ENCODE results near the gene NUMBL.

Gene NUMBL

GRCh38 chr19:40726279-40726678 is 35.8 kb upstream of the NUMBL start:
- no peak for TF ChIP-seq CTCF (IDR thresholded peaks at IDR 0.05; ENCODE audit: low read depth, low read length)
- no peak overlapping the region for H3K4me3 ChIP-seq (ENCODE audit: low read depth, low read length)

GRCh38 chr19:40724855-40725254 is 34.4 kb upstream of the NUMBL start:
- no peak for TF ChIP-seq CTCF (IDR thresholded peaks at IDR 0.05; ENCODE audit: low read depth, low read length)
- H3K4me3 ChIP-seq (ENCODE audit: low read depth, low read length), result no peak overlapping the region

- no peak overlapping the region for H3K4me3 ChIP-seq (ENCODE audit: low read depth, low read length)
- no peak for TF ChIP-seq CTCF (IDR thresholded peaks at IDR 0.05; ENCODE audit: low read depth, low read length)
Measured at GRCh38 chr19:40724315-40724714, 33.9 kb upstream of the NUMBL start.

GRCh38 chr19:40723661-40724254 is 33.3 kb upstream of the NUMBL start:
- TF ChIP-seq CTCF (IDR thresholded peaks at IDR 0.05; ENCODE audit: low read depth, low read length), result no peak
- no peak overlapping the region for H3K4me3 ChIP-seq (ENCODE audit: low read depth, low read length)

GRCh38 chr19:40721936-40722661 is 31.6 kb upstream of the NUMBL start:
- no peak overlapping the region for H3K4me3 ChIP-seq (ENCODE audit: low read depth, low read length)
- no peak for TF ChIP-seq CTCF (IDR thresholded peaks at IDR 0.05; ENCODE audit: low read depth, low read length)

GRCh38 chr19:40721140-40721486 is 30.7 kb upstream of the NUMBL start:
- no peak for TF ChIP-seq CTCF (IDR thresholded peaks at IDR 0.05; ENCODE audit: low read depth, low read length)
- H3K4me3 ChIP-seq (ENCODE audit: low read depth, low read length), result no peak overlapping the region

GRCh38 chr19:40719414-40719894 is 29.0 kb upstream of the NUMBL start:
- no peak for TF ChIP-seq CTCF (IDR thresholded peaks at IDR 0.05; ENCODE audit: low read depth, low read length)
- peak overlapping the region; percentile 72 for H3K4me3 ChIP-seq (ENCODE audit: low read depth, low read length)
